Panc1 (cell line): ENCODE measurements around the gene POLR3A. TPM values are rescaled to one million over a fixed set of nuclear protein-coding genes. Genes with fewer than 3 reads are reported as not detected.

Experiments used
- ATAC-seq: fragments of 200-7000 bp; cut with Tn5 transposase; 2 replicates; pipeline ENCODE4 v1.9.1; 2020; ENCODE audit warnings: mild to moderate bottlenecking, moderate library complexity
- BruUV-seq: library from RNA; stranded (reverse); fragments of 400-500 nt; replicated peaks from 2 replicates; lab custom pipeline; 2021; lab: Mats Ljungman, UMichigan
- CTCF ChIA-PET: fragments of 300-600 bp; sonication (Branson Sonifier 250); formaldehyde crosslinking; loops from one replicate; lab custom pipeline; 2022; ENCODE audit warnings: antibody characterized with exemption; lab: Charles Lee
- POLR2A ChIA-PET: fragments of 300-600 bp; sonication (Branson Sonifier 250); formaldehyde crosslinking; loops from one replicate; lab custom pipeline; 2022; ENCODE audit warnings: antibody characterized with exemption; lab: Charles Lee
- DNase-seq: peaks from one replicate; pipeline ENCODE4 v3.0.0-alpha.2; 2010; ENCODE audit warnings: low read depth, low spot score
- H3K27ac ChIP-seq: 2 replicates; pipeline ENCODE4 v1.5.1; 2011; ENCODE audit warnings: mild to moderate bottlenecking, low read length, inconsistent platforms
- H3K27me3 ChIP-seq: fragments of 200-500 bp; sonication (Bioruptor generic); 2 replicates; pipeline ENCODE4 v1.6.0; 2014; ENCODE audit warnings: low read length, inconsistent platforms; ENCODE audit not compliant: control insufficient read depth, insufficient read depth
- H3K36me3 ChIP-seq: fragments of 200-500 bp; sonication (Bioruptor generic); 2 replicates; pipeline ENCODE4 v1.5.1; 2014; ENCODE audit warnings: inconsistent platforms, mild to moderate bottlenecking, low read length, moderate library complexity; ENCODE audit not compliant: control insufficient read depth, insufficient read depth
- H3K4me1 ChIP-seq: 2 replicates; pipeline ENCODE4 v1.5.1; 2011; ENCODE audit warnings: inconsistent platforms, mild to moderate bottlenecking, low read length, moderate library complexity; ENCODE audit not compliant: control insufficient read depth, insufficient read depth
- H3K4me3 ChIP-seq, 2 experiments: 2 replicates each; pipeline ENCODE4 v1.5.1; 2011 to 2012; ENCODE audit warnings: low read depth in 2 of 2, low read length in 2 of 2, mild to moderate bottlenecking in 2 of 2, inconsistent platforms in 1 of 2, moderate library complexity in 1 of 2
- H3K9me3 ChIP-seq: fragments of 200-500 bp; sonication (Bioruptor generic); 2 replicates; pipeline ENCODE4 v1.5.1; 2014; ENCODE audit warnings: low read depth, mild to moderate bottlenecking, inconsistent platforms, low read length, moderate library complexity; ENCODE audit not compliant: control insufficient read depth, insufficient read depth
- POLR2AphosphoS5 ChIP-seq: IDR thresholded peaks from 2 replicates; pipeline ENCODE4 v1.6.1; 2012; ENCODE audit warnings: mild to moderate bottlenecking, low read depth, low read length, moderate library complexity
- SIN3A ChIP-seq: IDR thresholded peaks from 2 replicates; pipeline ENCODE4 v1.6.1; 2012; ENCODE audit warnings: low read depth, mild to moderate bottlenecking, low read length, moderate library complexity, borderline replicate concordance; ENCODE audit not compliant: insufficient read depth
- TCF7L2 ChIP-seq: IDR thresholded peaks from 2 replicates; pipeline ENCODE4 v1.6.1; 2011; ENCODE audit warnings: mild to moderate bottlenecking, low read depth, low read length, inconsistent platforms
- in situ Hi-C: cut with HindIII; loops from 2 replicates; pipeline ENCODE4 v1.10.0; 2016; ENCODE audit warnings: low sequenced_read_pairs, low pct_unique_long_range_greater_than_20kb
- intact Hi-C: fragments of 100-400 bp; cut with micrococcal nuclease; formaldehyde crosslinking; loops from one replicate; pipeline ENCODE4 v1.10.0; 2022; ENCODE audit not compliant: unreplicated experiment
- total RNA-seq: library from RNA; stranded (reverse); gene quantifications from one replicate; pipeline ENCODE4 v1.2.1, GENCODE V29; 2021; ENCODE audit not compliant: unreplicated experiment
- TF ChIP-seq, protein P1 (sequence below): fragments of 450-650 bp; IDR thresholded peaks from 2 replicates; pipeline ENCODE4 v1.5.1; 2017; ENCODE audit warnings: mild to moderate bottlenecking
- TF ChIP-seq, protein P2 (sequence below), 2 experiments: IDR thresholded peaks; 2 replicates each; pipeline ENCODE4 v1.6.1; 2011 to 2012; ENCODE audit warnings: low read depth in 2 of 2, control low read depth in 1 of 2, low read length in 1 of 2, mild to moderate bottlenecking in 1 of 2, moderate library complexity in 1 of 2; ENCODE audit not compliant: insufficient read depth in 1 of 2

The POLR3A gene
- total RNA-seq, 1 experiment from 2014 or later = 26.3 TPM

DNA sequence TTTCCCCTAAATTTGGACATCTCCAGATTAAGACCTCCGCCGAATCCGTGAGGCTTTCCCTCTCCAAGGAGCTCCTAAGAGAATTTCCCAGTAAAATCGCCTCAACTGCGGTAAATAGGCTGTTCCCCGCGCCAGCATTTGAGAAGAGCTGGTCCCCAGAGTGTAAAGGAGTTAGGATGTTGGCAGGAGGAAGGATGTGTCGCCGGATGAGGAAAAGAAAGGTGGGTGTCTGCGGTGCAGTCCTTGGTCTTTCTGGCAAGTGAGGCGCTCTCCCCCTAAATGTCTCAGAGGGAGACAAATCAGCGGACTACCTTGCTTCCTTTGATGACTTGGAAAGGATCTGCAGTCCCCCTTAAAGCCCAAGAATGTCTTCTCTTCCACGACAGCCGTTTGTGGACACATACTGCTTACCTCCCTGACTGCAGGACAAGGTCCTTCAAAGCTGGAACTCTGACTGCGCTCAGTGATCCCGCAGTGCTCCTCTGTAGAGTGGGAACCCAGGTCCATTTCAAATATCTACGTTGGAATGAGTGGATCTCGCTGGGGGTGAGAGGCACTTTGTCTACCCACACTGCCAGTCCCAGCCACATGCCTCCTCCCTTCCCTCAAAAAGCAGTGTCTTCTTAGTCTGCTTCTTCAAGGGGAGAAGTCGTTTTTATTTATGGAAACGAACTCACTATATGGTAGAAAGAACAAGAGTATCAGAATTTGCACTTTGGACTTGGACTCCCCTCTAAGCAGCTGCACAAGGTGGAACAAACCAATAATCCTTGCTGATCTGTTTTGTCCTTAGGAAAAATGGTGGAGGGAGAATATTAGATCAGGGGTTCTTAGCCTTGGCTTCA is 101.7 kb downstream of the POLR3A start:
- Histone ChIP-seq H3K27ac (peak overlapping the region; percentile 80), H3K9me3 (no peaks in the 10 kb centered on the region), H3K4me1 (peaks cover 23% of the 10 kb centered on the region), H3K27me3 (no peaks in the 10 kb centered on the region), H3K4me3 (peak overlapping the region; percentile 75 to 81), H3K36me3 (no peaks in the 10 kb centered on the region)
- TF ChIP-seq TCF7L2 (no peak), POLR2AphosphoS5 (no peak), SIN3A (no peak)
- TF ChIP-seq, protein P1, sequence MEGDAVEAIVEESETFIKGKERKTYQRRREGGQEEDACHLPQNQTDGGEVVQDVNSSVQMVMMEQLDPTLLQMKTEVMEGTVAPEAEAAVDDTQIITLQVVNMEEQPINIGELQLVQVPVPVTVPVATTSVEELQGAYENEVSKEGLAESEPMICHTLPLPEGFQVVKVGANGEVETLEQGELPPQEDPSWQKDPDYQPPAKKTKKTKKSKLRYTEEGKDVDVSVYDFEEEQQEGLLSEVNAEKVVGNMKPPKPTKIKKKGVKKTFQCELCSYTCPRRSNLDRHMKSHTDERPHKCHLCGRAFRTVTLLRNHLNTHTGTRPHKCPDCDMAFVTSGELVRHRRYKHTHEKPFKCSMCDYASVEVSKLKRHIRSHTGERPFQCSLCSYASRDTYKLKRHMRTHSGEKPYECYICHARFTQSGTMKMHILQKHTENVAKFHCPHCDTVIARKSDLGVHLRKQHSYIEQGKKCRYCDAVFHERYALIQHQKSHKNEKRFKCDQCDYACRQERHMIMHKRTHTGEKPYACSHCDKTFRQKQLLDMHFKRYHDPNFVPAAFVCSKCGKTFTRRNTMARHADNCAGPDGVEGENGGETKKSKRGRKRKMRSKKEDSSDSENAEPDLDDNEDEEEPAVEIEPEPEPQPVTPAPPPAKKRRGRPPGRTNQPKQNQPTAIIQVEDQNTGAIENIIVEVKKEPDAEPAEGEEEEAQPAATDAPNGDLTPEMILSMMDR = no peak
- TF ChIP-seq, protein P2, sequence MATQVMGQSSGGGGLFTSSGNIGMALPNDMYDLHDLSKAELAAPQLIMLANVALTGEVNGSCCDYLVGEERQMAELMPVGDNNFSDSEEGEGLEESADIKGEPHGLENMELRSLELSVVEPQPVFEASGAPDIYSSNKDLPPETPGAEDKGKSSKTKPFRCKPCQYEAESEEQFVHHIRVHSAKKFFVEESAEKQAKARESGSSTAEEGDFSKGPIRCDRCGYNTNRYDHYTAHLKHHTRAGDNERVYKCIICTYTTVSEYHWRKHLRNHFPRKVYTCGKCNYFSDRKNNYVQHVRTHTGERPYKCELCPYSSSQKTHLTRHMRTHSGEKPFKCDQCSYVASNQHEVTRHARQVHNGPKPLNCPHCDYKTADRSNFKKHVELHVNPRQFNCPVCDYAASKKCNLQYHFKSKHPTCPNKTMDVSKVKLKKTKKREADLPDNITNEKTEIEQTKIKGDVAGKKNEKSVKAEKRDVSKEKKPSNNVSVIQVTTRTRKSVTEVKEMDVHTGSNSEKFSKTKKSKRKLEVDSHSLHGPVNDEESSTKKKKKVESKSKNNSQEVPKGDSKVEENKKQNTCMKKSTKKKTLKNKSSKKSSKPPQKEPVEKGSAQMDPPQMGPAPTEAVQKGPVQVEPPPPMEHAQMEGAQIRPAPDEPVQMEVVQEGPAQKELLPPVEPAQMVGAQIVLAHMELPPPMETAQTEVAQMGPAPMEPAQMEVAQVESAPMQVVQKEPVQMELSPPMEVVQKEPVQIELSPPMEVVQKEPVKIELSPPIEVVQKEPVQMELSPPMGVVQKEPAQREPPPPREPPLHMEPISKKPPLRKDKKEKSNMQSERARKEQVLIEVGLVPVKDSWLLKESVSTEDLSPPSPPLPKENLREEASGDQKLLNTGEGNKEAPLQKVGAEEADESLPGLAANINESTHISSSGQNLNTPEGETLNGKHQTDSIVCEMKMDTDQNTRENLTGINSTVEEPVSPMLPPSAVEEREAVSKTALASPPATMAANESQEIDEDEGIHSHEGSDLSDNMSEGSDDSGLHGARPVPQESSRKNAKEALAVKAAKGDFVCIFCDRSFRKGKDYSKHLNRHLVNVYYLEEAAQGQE (IDR thresholded peaks at IDR 0.05; ENCODE audit: insufficient read depth in 1 of 2, low read depth in 2 of 2, low read length in 1 of 2) = no peak
- DNase-seq = no peak
- CTCF ChIA-PET = interaction anchor here (0.6 to 0.8 kb wide), 2 partner anchors 19 to 208 kb away, joined by 3 read pairs; no protein-coding TSS in a partner anchor
- in situ Hi-C loops = no loop called here
- ATAC-seq = no peak
- intact Hi-C loops = no loop called here
- POLR2A ChIA-PET = interaction anchor here (0.6 kb wide), 3 partner anchors 9 to 340 kb away, joined by 3 to 10 read pairs (median 6); no protein-coding TSS in a partner anchor
- BruUV-seq = no TSS peak

DNA sequence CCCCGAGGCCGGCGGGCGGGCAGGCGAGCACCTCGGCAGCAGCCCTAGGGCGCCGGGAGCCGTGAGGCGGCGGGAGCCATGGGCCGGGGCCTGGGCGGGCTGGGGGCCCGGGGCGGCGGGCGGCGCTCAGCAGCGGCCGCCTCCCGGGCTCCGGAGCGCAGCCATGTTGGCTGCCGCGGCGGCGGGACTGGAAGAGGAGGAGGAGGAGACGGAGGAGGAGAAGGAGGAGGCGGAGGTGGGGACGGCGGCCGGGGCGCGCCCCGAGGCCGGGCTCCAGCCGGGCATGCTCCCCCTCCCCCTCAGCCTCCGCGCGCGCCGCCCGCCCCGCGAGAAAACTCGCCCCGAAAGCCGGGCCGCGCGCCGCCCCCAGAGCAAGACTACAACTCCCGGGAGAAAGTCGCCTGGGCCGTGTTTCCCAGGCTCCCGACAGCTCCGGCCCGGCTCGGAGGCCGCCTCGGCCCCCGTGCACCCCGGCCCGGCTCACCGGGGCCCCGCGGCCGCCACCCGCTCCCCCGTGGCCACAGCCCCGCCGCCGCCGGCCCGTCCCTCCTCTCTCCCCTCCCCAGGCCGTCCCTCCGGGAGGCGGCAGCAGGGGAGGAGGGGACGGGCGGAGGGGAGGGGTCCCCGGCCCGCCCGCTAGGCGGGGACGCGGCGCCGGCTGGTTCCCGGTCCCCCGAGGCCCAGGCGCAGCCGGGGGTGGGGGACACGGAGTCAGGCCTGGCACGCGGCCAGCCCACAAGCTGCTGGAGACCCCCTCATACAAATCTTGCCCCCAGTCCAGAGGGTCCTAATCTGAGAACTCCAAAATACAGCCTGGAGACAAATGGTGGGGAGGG is 102.5 kb downstream of the POLR3A start, which contains the start of gene DLG5:
DLG5 (minus strand) TSS at position 190 of the 836 bp plus-strand sequence. CDS start 235 bp downstream, outside the sequence.
- H3K27me3 ChIP-seq = no peaks in the 10 kb centered on the region
- H3K4me1 ChIP-seq = peaks cover 26% of the 10 kb centered on the region
- intact Hi-C loops (no loop called here), in situ Hi-C loops (no loop called here)
- ATAC-seq (peak; percentile 88), DNase-seq (no peak)
- CTCF ChIA-PET = interaction anchor here (0.8 kb wide), 1 partner anchor 18 kb away, joined by 3 read pairs; no protein-coding TSS in a partner anchor
- POLR2A ChIA-PET = no interaction called here
- peak within 1 kb of the TSS; percentile 75 to 81 for H3K4me3 ChIP-seq
- peak within 1 kb of the TSS; percentile 84 for H3K27ac ChIP-seq
- H3K36me3 ChIP-seq = no peaks in the 10 kb centered on the region
- no TSS peak for BruUV-seq
- no peaks in the 10 kb centered on the region for H3K9me3 ChIP-seq
- TF ChIP-seq SIN3A = no peak
- TF ChIP-seq TCF7L2 = no peak
- peak; percentile 43; the same call in 1 of the 2 replicates for TF ChIP-seq POLR2AphosphoS5
- TF ChIP-seq, protein P2 (IDR thresholded peaks at IDR 0.05; ENCODE audit: insufficient read depth in 1 of 2, low read depth in 2 of 2, low read length in 1 of 2) = no peak
- TF ChIP-seq, protein P1 = no peak; the same call in 1 of the 2 replicates
